Mesenchymal stem cell (in vitro differentiated cells and primary cell): ENCODE measurements around the gene CBX2.

Source experiments
- DNase-seq: peaks from one replicate; pipeline ENCODE4 v3.0.0-alpha.2; 2013
- H2AFZ ChIP-seq: one replicate; pipeline ENCODE4 v1.6.1; 2013; ENCODE audit warnings: low read depth, mild to moderate bottlenecking, control low read depth, inconsistent platforms, low read length, moderate library complexity
- H2AK5ac ChIP-seq: 2 replicates; pipeline ENCODE4 v1.6.1; 2013; ENCODE audit warnings: low read length, moderate library complexity, mild to moderate bottlenecking, inconsistent platforms; ENCODE audit not compliant: severe bottlenecking
- H2BK120ac ChIP-seq: one replicate; pipeline ENCODE4 v1.6.1; 2013; ENCODE audit warnings: low read depth, mild to moderate bottlenecking, inconsistent platforms, low read length, moderate library complexity
- H2BK12ac ChIP-seq, 2 experiments: one replicate each; pipeline ENCODE4 v1.6.1; 2013; ENCODE audit warnings: inconsistent platforms in 2 of 2, low read length in 2 of 2, mild to moderate bottlenecking in 2 of 2, moderate library complexity in 2 of 2, control low read depth in 1 of 2
- H2BK15ac ChIP-seq: one replicate; pipeline ENCODE4 v1.6.1; 2013; ENCODE audit warnings: mild to moderate bottlenecking, low read depth, inconsistent platforms; ENCODE audit not compliant: poor library complexity, severe bottlenecking
- H2BK5ac ChIP-seq: 2 replicates; pipeline ENCODE4 v1.6.1; 2013; ENCODE audit warnings: low read depth, mild to moderate bottlenecking, low read length, control low read depth, inconsistent platforms; ENCODE audit not compliant: poor library complexity, severe bottlenecking
- H3K14ac ChIP-seq, 2 experiments: one replicate each; pipeline ENCODE4 v1.6.1; 2013; ENCODE audit warnings: inconsistent platforms in 2 of 2, low read length in 2 of 2, control low read depth in 1 of 2, mild to moderate bottlenecking in 1 of 2, moderate library complexity in 1 of 2
- H3K18ac ChIP-seq, 2 experiments: one replicate each; pipeline ENCODE4 v1.6.1; 2013; ENCODE audit warnings: inconsistent platforms in 2 of 2, low read length in 2 of 2, control low read depth in 1 of 2, low read depth in 1 of 2, mild to moderate bottlenecking in 1 of 2
- H3K23ac ChIP-seq, 2 experiments: one replicate each; pipeline ENCODE4 v1.6.1; 2013; ENCODE audit warnings: inconsistent platforms in 2 of 2, low read length in 2 of 2, mild to moderate bottlenecking in 2 of 2, moderate library complexity in 2 of 2, control low read depth in 1 of 2
- H3K27ac ChIP-seq: 2 replicates; pipeline ENCODE4 v1.5.1; 2013; ENCODE audit warnings: mild to moderate bottlenecking, moderate library complexity, low read length, control low read depth, inconsistent platforms; ENCODE audit not compliant: poor library complexity, severe bottlenecking
- H3K27me3 ChIP-seq, 2 experiments: 2 replicates each; pipeline versions ENCODE4 v1.6.1 to v1.7.0; 2013; ENCODE audit warnings: low read length in 2 of 2, mild to moderate bottlenecking in 2 of 2, moderate library complexity in 2 of 2, control low read depth in 1 of 2, inconsistent platforms in 1 of 2; ENCODE audit not compliant: control insufficient read depth in 1 of 2, insufficient read depth in 1 of 2
- H3K36me3 ChIP-seq, 2 experiments: 2 replicates each; pipeline versions ENCODE4 v1.6.1 to v1.7.0; 2013; ENCODE audit warnings: low read length in 2 of 2, control low read depth in 1 of 2, inconsistent platforms in 1 of 2, low read depth in 1 of 2, mild to moderate bottlenecking in 1 of 2; ENCODE audit not compliant: insufficient read depth in 2 of 2, control insufficient read depth in 1 of 2
- H3K4ac ChIP-seq, 2 experiments: one replicate each; pipeline ENCODE4 v1.6.1; 2013; ENCODE audit warnings: inconsistent platforms in 2 of 2, low read length in 2 of 2, mild to moderate bottlenecking in 2 of 2, moderate library complexity in 2 of 2, control low read depth in 1 of 2, low read depth in 1 of 2
- H3K4me1 ChIP-seq: 2 replicates; pipeline ENCODE4 v1.6.1; 2013; ENCODE audit warnings: low read depth, low read length, control low read depth; ENCODE audit not compliant: control insufficient read depth, insufficient read depth
- H3K4me2 ChIP-seq: 2 replicates; pipeline ENCODE4 v1.6.1; 2013; ENCODE audit warnings: low read length, mild to moderate bottlenecking, inconsistent platforms; ENCODE audit not compliant: poor library complexity, severe bottlenecking
- H3K4me3 ChIP-seq, 2 experiments: 2 replicates each; pipeline versions ENCODE4 v1.5.1 to v1.7.0; 2013; ENCODE audit warnings: low read length in 2 of 2, mild to moderate bottlenecking in 2 of 2, control low read depth in 1 of 2, low read depth in 1 of 2; ENCODE audit not compliant: insufficient read depth in 1 of 2
- H3K79me1 ChIP-seq: replicated peaks from 2 replicates; pipeline ENCODE4 v1.6.1; 2013; ENCODE audit warnings: mild to moderate bottlenecking, control low read depth, low read length, inconsistent platforms; ENCODE audit not compliant: poor library complexity, severe bottlenecking
- H3K9ac ChIP-seq: 2 replicates; pipeline ENCODE4 v1.7.0; 2013; ENCODE audit warnings: mild to moderate bottlenecking, low read length, moderate library complexity
- H3K9me3 ChIP-seq: 2 replicates; pipeline ENCODE4 v1.7.0; 2013; ENCODE audit warnings: mild to moderate bottlenecking, low read length; ENCODE audit not compliant: control insufficient read depth
- H4K8ac ChIP-seq: one replicate; pipeline ENCODE4 v1.6.1; 2013; ENCODE audit warnings: inconsistent platforms, mild to moderate bottlenecking, low read length, moderate library complexity
- H4K91ac ChIP-seq: one replicate; pipeline ENCODE4 v1.6.1; 2013; ENCODE audit warnings: mild to moderate bottlenecking, low read length, inconsistent platforms
- WGBS: methylation state at CpG from one replicate; pipeline ENCODE4 v1.1.7; 2013; ENCODE audit warnings: mixed read lengths; 5-methylcytosine and 5-hydroxymethylcytosine counted together

CBX2 gene

GRCh38 chr17:79785900-79786810 is 8.2 kb downstream of the CBX2 start:
- Histone ChIP-seq H3K4me1 (peaks cover 8% of the 10 kb centered on the region), H2AK5ac (no peak overlapping the region), H3K18ac (no peak overlapping the region), H3K36me3 (peaks cover 0 to 36% of the 10 kb centered on the region in 2 experiments), H3K9me3 (no peaks in the 10 kb centered on the region), H3K4me2 (no peak overlapping the region), H2BK5ac (no peak overlapping the region), H2BK15ac (no peak overlapping the region), H4K8ac (no peak overlapping the region), H3K4ac (no peak overlapping the region), H3K23ac (no peak overlapping the region), H3K9ac (no peak overlapping the region), H2BK120ac (no peak overlapping the region), H3K4me3 (no peak overlapping the region), H2BK12ac (no peak overlapping the region), H4K91ac (no peak overlapping the region), H2AFZ (no peak overlapping the region), H3K79me1 (no peaks in the 10 kb centered on the region), H3K27me3 (peaks cover 47 to 82% of the 10 kb centered on the region in 2 experiments), H3K14ac (no peak overlapping the region), H3K27ac (no peak overlapping the region)
- DNase-seq = no peak
- whole genome bisulfite sequencing = 94% methylated on average over 15 of the region's 15 CpGs

GRCh38 chr17:79786930-79787643 is 9.1 kb downstream of the CBX2 start:
- Histone ChIP-seq H3K14ac (no peak overlapping the region), H3K27ac (no peak overlapping the region), H3K79me1 (no peaks in the 10 kb centered on the region)

GRCh38 chr17:79788455-79788854 is 10.5 kb downstream of the CBX2 start:
- Histone ChIP-seq H3K4me1 (peaks cover 24% of the 10 kb centered on the region), H3K4me2 (no peak overlapping the region), H3K4ac (no peak overlapping the region), H3K18ac (no peak overlapping the region), H3K23ac (no peak overlapping the region), H2BK5ac (no peak overlapping the region), H3K9me3 (no peaks in the 10 kb centered on the region), H2BK15ac (no peak overlapping the region), H4K91ac (no peak overlapping the region), H3K27ac (no peak overlapping the region), H4K8ac (no peak overlapping the region), H3K27me3 (peaks cover 61 to 82% of the 10 kb centered on the region in 2 experiments), H3K36me3 (peaks cover 0 to 24% of the 10 kb centered on the region in 2 experiments), H3K79me1 (no peaks in the 10 kb centered on the region), H3K4me3 (no peak overlapping the region), H3K9ac (no peak overlapping the region), H2AFZ (no peak overlapping the region), H2BK12ac (no peak overlapping the region), H2AK5ac (no peak overlapping the region), H2BK120ac (no peak overlapping the region), H3K14ac (no peak overlapping the region)
- DNase-seq = no peak
- 69% methylated on average over 5 of the region's 5 CpGs for WGBS

More at GRCh38 chr17:79786930-79787643, 9.1 kb downstream of the CBX2 start:
- H3K4me2 ChIP-seq = no peak overlapping the region
- no peak overlapping the region for H2AK5ac ChIP-seq
- no peak overlapping the region for H3K4ac ChIP-seq
- peaks cover 15% of the 10 kb centered on the region for H3K4me1 ChIP-seq
- no peak overlapping the region for H2AFZ ChIP-seq
- 92% methylated on average over 8 of the region's 12 CpGs for WGBS
- H3K9ac ChIP-seq = no peak overlapping the region
- H3K9me3 ChIP-seq = no peaks in the 10 kb centered on the region
- H4K8ac ChIP-seq = no peak overlapping the region
- H3K36me3 ChIP-seq = peaks cover 0 to 30% of the 10 kb centered on the region in 2 experiments
- no peak overlapping the region for H2BK15ac ChIP-seq
- no peak for DNase-seq
- H2BK5ac ChIP-seq = no peak overlapping the region
- H3K23ac ChIP-seq = no peak overlapping the region
- H2BK120ac ChIP-seq = no peak overlapping the region
- H3K27me3 ChIP-seq = peaks cover 57 to 82% of the 10 kb centered on the region in 2 experiments
- H3K18ac ChIP-seq = no peak overlapping the region
- no peak overlapping the region for H2BK12ac ChIP-seq
- H3K4me3 ChIP-seq = no peak overlapping the region
- no peak overlapping the region for H4K91ac ChIP-seq
